Heart left ventricle (tissue), 13 donors: Measurements from ENCODE around the gene CLIP1.

Experiments
- POLR2A ChIP-seq, 2 donors: fragments of 450-650 bp; IDR thresholded peaks; one replicate each; pipeline ENCODE4 v1.6.1; 2017; ENCODE audit warnings: antibody characterized with exemption in 2 of 2, mild to moderate bottlenecking in 2 of 2, moderate library complexity in 2 of 2
- TF ChIP-seq, protein P1 (sequence below), 12 donors: fragments of 200-600 bp; sonication (generic) in 4 of 12; IDR thresholded peaks; one replicate each; pipeline versions ENCODE4 v1.5.0 to v1.8.0; 2018 to 2022; ENCODE audit warnings: antibody characterized with exemption in 12 of 12, mild to moderate bottlenecking in 5 of 12
- donor health status: ischemic (EF 13 %, LVEDD 7.1; RV severe dilation, severe dysfunction).
- donor health status: DM: no; HTN: yes; CAD: no.
- donor health status: DM: no; HTN: no; CAD: no.
- donor health status: ischemic (EF 25% LVEDD 6.9; RV normal size, moderate dysfunction).
- donor health status: ischemic (EF 25% LVEDD 5.7; RV mildly dilated, moderate dysfunction).
- donor health status: ischemic (EF 35%, LVEDD 5.7; RV mildly dilated, moderate dysfunction).
- donor health status: nonischemic (EF 11% LVEDD 7.7; RV severe dilation, severe dysfunction).
- donor health status: DM: yes; HTN: yes; CAD: no.
- donor health status: PGD.
- donor health status: ischemic (EF 29% LVEDD 5.4; RV normal size, mild dysfunction).
- donor health status: nonischemic (EF 23%, LVEDD 6.1; RV moderate dilation, normal function).

GRCh38 chr12:122457627-122458026 is 35.2 kb upstream of the CLIP1 start:
- TF ChIP-seq, protein P1, sequence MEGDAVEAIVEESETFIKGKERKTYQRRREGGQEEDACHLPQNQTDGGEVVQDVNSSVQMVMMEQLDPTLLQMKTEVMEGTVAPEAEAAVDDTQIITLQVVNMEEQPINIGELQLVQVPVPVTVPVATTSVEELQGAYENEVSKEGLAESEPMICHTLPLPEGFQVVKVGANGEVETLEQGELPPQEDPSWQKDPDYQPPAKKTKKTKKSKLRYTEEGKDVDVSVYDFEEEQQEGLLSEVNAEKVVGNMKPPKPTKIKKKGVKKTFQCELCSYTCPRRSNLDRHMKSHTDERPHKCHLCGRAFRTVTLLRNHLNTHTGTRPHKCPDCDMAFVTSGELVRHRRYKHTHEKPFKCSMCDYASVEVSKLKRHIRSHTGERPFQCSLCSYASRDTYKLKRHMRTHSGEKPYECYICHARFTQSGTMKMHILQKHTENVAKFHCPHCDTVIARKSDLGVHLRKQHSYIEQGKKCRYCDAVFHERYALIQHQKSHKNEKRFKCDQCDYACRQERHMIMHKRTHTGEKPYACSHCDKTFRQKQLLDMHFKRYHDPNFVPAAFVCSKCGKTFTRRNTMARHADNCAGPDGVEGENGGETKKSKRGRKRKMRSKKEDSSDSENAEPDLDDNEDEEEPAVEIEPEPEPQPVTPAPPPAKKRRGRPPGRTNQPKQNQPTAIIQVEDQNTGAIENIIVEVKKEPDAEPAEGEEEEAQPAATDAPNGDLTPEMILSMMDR (IDR thresholded peaks at IDR 0.05): no peak
- no peak for TF ChIP-seq POLR2A (IDR thresholded peaks at IDR 0.05)
